Natural killer cell (primary cell): ENCODE data around the gene ROBO1. TPM values are rescaled to one million over a fixed set of nuclear protein-coding genes. Genes with fewer than 3 reads are reported as not detected.

Source experiments
- ATAC-seq, 3 donors: fragments of 150-1000 bp in 2 of 3; fragments of 200-7000 bp in 1 of 3; cut with Tn5 transposase; 1 replicate in 1 of 3; 2 replicates in 2 of 3; pipeline ENCODE4 v1.10.0; 2021; ENCODE audit warnings: mild to moderate bottlenecking in 2 of 3, moderate library complexity in 2 of 3
- DNase-seq, 2 donors: peaks; one replicate each; pipeline versions ENCODE4 v3.0.0 to v3.0.0-alpha.2; 2013 to 2021; ENCODE audit warnings: mixed read lengths in 1 of 2
- H3K27ac ChIP-seq: one replicate; pipeline ENCODE4 v1.5.1; 2013; ENCODE audit warnings: mild to moderate bottlenecking, low read length
- H3K27me3 ChIP-seq: one replicate; pipeline ENCODE4 v1.6.1; 2013; ENCODE audit warnings: low read length; ENCODE audit not compliant: control insufficient read depth, insufficient read depth
- H3K36me3 ChIP-seq: one replicate; pipeline ENCODE4 v1.6.1; 2013; ENCODE audit warnings: low read length; ENCODE audit not compliant: control insufficient read depth, insufficient read depth
- H3K4me1 ChIP-seq: one replicate; pipeline ENCODE4 v1.6.1; 2013; ENCODE audit warnings: low read length; ENCODE audit not compliant: control insufficient read depth, insufficient read depth
- H3K4me3 ChIP-seq: one replicate; pipeline ENCODE4 v1.5.1; 2013; ENCODE audit warnings: low read length
- H3K9me3 ChIP-seq: one replicate; pipeline ENCODE4 v1.6.1; 2013; ENCODE audit warnings: low read length; ENCODE audit not compliant: control insufficient read depth, insufficient read depth
- H3K27ac Mint-ChIP-seq, 2 donors: one replicate each; pipeline ENCODE4 v1.8.0; 2022; ENCODE audit warnings: mild to moderate bottlenecking in 2 of 2, mixed read lengths in 2 of 2, moderate library complexity in 1 of 2
- H3K27me3 Mint-ChIP-seq, 2 donors: one replicate each; pipeline ENCODE4 v1.8.0; 2022; ENCODE audit warnings: low read depth in 2 of 2, mixed read lengths in 2 of 2
- H3K36me3 Mint-ChIP-seq: one replicate; pipeline ENCODE4 v1.8.0; 2022; ENCODE audit warnings: mixed read lengths
- H3K4me1 Mint-ChIP-seq, 2 donors: one replicate each; pipeline ENCODE4 v1.8.0; 2022; ENCODE audit warnings: mixed read lengths in 2 of 2
- H3K4me3 Mint-ChIP-seq: one replicate; pipeline ENCODE4 v1.8.0; 2022; ENCODE audit warnings: mild to moderate bottlenecking, moderate library complexity, mixed read lengths
- H3K9me3 Mint-ChIP-seq, 2 donors: one replicate each; pipeline ENCODE4 v1.8.0; 2022; ENCODE audit warnings: mixed read lengths in 2 of 2
- WGBS: methylation state at CpG from one replicate; pipeline ENCODE4 v1.1.7; 2013; ENCODE audit warnings: missing lambda C conversion rate; ENCODE audit not compliant: insufficient coverage; 5-methylcytosine and 5-hydroxymethylcytosine counted together
- intact Hi-C: fragments of 100-400 bp; cut with micrococcal nuclease; formaldehyde crosslinking; loops from one replicate; pipeline ENCODE4 v1.14.2; 2022
- total RNA-seq, 4 donors: library from RNA; stranded (reverse); fragments of 120-200 nt in 1 of 4; gene quantifications; one replicate each; pipeline versions ENCODE4 v1.2.3 to v1.2.4, GENCODE V29; 2013 to 2022
- TF ChIP-seq, protein P1 (sequence below): fragments of 200-600 bp; IDR thresholded peaks from one replicate; pipeline ENCODE4 v1.8.0; 2022; ENCODE audit warnings: antibody characterized with exemption

Gene ROBO1
- total RNA-seq, 3 donors from 2014 or later (not counting 1 experiment from before 2014, with no cell fraction given), result 0.07 TPM; not detected in 2

- Mint-ChIP-seq H3K27ac (no peak overlapping the region), H3K9me3 (peaks cover 2 to 7% of the 10 kb centered on the region in 2 donors), H3K36me3 (no peaks in the 10 kb centered on the region), H3K4me3 (no peak overlapping the region), H3K27me3 (no peaks in the 10 kb centered on the region), H3K4me1 (no peaks in the 10 kb centered on the region)
- Histone ChIP-seq H3K27me3 (no peaks in the 10 kb centered on the region), H3K36me3 (no peaks in the 10 kb centered on the region), H3K9me3 (no peaks in the 10 kb centered on the region), H3K4me3 (no peak overlapping the region), H3K4me1 (no peaks in the 10 kb centered on the region), H3K27ac (no peak overlapping the region)
- DNase-seq (no peak), ATAC-seq (no peak)
- TF ChIP-seq, protein P1, sequence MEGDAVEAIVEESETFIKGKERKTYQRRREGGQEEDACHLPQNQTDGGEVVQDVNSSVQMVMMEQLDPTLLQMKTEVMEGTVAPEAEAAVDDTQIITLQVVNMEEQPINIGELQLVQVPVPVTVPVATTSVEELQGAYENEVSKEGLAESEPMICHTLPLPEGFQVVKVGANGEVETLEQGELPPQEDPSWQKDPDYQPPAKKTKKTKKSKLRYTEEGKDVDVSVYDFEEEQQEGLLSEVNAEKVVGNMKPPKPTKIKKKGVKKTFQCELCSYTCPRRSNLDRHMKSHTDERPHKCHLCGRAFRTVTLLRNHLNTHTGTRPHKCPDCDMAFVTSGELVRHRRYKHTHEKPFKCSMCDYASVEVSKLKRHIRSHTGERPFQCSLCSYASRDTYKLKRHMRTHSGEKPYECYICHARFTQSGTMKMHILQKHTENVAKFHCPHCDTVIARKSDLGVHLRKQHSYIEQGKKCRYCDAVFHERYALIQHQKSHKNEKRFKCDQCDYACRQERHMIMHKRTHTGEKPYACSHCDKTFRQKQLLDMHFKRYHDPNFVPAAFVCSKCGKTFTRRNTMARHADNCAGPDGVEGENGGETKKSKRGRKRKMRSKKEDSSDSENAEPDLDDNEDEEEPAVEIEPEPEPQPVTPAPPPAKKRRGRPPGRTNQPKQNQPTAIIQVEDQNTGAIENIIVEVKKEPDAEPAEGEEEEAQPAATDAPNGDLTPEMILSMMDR, result no peak
- 76% methylated on average over 3 of the region's 3 CpGs for WGBS
- intact Hi-C loops, result no loop called here
Observed at GRCh38 chr3:78900880-78901279, 866.9 kb downstream of the ROBO1 start.

DNA sequence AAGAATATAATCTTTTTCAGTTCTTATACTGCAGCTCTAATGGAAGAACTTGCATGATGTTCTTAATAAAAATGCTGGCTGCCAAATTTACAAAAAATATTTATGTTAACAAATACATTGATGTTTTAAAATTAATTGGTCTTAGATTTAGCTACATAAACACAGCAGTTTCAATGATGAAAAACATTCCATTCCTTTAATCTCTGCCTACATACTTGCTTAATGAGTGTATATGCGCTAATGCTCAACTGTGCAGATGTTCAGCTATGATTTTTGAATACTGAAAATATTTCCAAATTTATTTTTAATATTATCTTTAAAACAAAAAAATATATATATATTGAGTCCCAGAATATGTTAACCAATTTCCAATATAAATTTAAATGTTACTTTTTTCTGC is 867.4 kb downstream of the ROBO1 start:
- TF ChIP-seq, protein P1, result no peak
- WGBS, result no CpG with 5 or more reads among the region's 1 CpG

GRCh38 chr3:78895528-78895927 is 872.3 kb downstream of the ROBO1 start:
- Histone ChIP-seq H3K27me3 (no peaks in the 10 kb centered on the region), H3K9me3 (no peaks in the 10 kb centered on the region)

More for the DNA sequence above, 867.4 kb downstream of the ROBO1 start:
- Mint-ChIP-seq H3K4me3 (no peak overlapping the region), H3K27me3 (no peaks in the 10 kb centered on the region), H3K4me1 (no peaks in the 10 kb centered on the region), H3K27ac (no peak overlapping the region), H3K36me3 (no peaks in the 10 kb centered on the region), H3K9me3 (peaks cover 2 to 7% of the 10 kb centered on the region in 2 donors)
- ATAC-seq, result no peak
- H3K27ac ChIP-seq, result no peak overlapping the region
- H3K4me3 ChIP-seq, result no peak overlapping the region
- no peaks in the 10 kb centered on the region for H3K9me3 ChIP-seq
- no peaks in the 10 kb centered on the region for H3K4me1 ChIP-seq
- H3K27me3 ChIP-seq, result no peaks in the 10 kb centered on the region
- DNase-seq, result no peak
- intact Hi-C loops, result no loop called here
- H3K36me3 ChIP-seq, result no peaks in the 10 kb centered on the region

GRCh38 chr3:78894787-78895186 is 873.0 kb downstream of the ROBO1 start:
- no peaks in the 10 kb centered on the region for H3K9me3 ChIP-seq
- ATAC-seq (no peak), DNase-seq (no peak)
- no peaks in the 10 kb centered on the region for H3K36me3 ChIP-seq
- H3K4me3 ChIP-seq, result no peak overlapping the region
- Mint-ChIP-seq H3K36me3 (no peaks in the 10 kb centered on the region), H3K27me3 (no peaks in the 10 kb centered on the region), H3K4me1 (no peaks in the 10 kb centered on the region), H3K9me3 (peaks cover 13 to 14% of the 10 kb centered on the region in 2 donors), H3K4me3 (no peak overlapping the region), H3K27ac (no peak overlapping the region)
- 72% methylated on average over 2 of the region's 2 CpGs for WGBS
- H3K27ac ChIP-seq, result no peak overlapping the region
- H3K27me3 ChIP-seq, result no peaks in the 10 kb centered on the region
- intact Hi-C loops, result no loop called here
- TF ChIP-seq, protein P1, result no peak
- no peaks in the 10 kb centered on the region for H3K4me1 ChIP-seq

More at GRCh38 chr3:78895528-78895927, 872.3 kb downstream of the ROBO1 start:
- Mint-ChIP-seq H3K4me3 (no peak overlapping the region), H3K27ac (no peak overlapping the region), H3K9me3 (peaks cover 10 to 12% of the 10 kb centered on the region in 2 donors), H3K27me3 (no peaks in the 10 kb centered on the region), H3K36me3 (no peaks in the 10 kb centered on the region), H3K4me1 (no peaks in the 10 kb centered on the region)
- DNase-seq (no peak), ATAC-seq (no peak)
- Histone ChIP-seq H3K27ac (no peak overlapping the region), H3K4me1 (no peaks in the 10 kb centered on the region), H3K4me3 (no peak overlapping the region), H3K36me3 (no peaks in the 10 kb centered on the region)
- intact Hi-C loops, result no loop called here
- TF ChIP-seq, protein P1, result no peak
